HG03060 (cell line): ENCODE results near the gene FAM193A.
"Not testable (repeated sequence)": the region's sequence is repeated elsewhere in the genome, so short reads cannot be mapped to it uniquely, and the experiment has no call there.

Experiments used
- ATAC-seq: cut with Tn5 transposase; IDR thresholded peaks from one replicate; pipeline ENCODE4 v1.9.1; 2021; ENCODE audit warnings: low read depth, moderate number of reproducible peaks; ENCODE audit not compliant: unreplicated experiment

FAM193A gene

GRCh38 chr4:2744576-2745270 is 208.3 kb downstream of the FAM193A start:
- no peak for ATAC-seq

DNA sequence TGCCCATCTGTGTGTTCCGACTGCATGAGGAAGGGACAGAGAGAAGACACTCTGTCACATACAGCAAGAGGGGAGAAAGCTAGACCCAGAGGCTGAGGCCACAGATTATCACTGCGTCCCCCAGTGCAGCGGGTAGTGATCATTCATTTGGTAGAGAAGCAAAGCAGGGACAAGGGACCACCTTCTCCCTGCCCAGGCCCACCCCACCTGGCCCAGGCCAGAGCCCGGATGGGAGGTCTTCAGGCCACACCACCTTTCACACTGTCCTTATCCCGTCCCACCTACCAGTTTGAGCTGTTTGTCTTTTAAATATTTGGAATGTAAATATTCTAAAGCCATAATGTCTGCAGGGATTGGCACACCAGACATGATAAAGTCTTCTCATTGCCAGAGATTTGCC is 209.1 kb downstream of the FAM193A start:
- ATAC-seq: no peak

DNA sequence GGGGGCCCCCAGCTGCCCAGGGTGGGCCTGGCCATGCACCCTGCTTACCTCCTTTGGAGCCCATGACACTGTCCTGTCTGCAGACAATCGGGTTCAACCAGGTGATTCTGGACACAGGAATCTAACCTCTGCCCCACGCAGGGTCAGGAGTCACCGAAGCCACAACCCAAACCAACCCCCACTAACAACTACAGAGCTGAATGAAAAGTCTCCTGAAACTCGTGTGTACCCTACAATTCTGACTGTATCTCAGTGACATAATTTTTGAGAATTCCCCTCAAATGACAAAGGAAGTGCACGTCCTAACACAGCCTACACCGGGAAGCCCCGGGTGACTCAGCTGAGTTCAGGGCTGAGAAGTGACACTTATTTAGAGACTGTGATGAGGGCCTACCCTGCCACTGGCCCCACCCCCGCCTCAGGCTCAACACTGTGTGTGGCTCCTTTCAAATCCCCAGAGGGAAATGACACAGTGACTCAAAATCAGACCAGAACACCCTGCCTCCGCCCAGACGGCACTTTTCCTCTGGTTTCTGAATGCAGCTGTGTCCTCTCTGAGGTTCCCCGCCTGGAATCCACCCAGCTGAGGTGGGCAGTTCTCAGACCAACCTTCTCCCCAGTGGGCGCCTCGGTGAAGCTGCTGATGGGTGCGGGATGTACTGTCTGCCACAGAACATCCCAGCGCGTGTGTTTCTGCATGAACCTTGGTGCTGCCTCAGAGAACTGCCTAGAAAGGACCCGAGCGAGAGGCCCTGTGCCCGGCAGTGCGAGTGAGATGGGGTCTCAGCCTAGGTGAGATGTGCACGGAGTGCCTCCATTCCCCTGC is 209.7 kb downstream of the FAM193A start:
- ATAC-seq: peak; percentile 87

DNA sequence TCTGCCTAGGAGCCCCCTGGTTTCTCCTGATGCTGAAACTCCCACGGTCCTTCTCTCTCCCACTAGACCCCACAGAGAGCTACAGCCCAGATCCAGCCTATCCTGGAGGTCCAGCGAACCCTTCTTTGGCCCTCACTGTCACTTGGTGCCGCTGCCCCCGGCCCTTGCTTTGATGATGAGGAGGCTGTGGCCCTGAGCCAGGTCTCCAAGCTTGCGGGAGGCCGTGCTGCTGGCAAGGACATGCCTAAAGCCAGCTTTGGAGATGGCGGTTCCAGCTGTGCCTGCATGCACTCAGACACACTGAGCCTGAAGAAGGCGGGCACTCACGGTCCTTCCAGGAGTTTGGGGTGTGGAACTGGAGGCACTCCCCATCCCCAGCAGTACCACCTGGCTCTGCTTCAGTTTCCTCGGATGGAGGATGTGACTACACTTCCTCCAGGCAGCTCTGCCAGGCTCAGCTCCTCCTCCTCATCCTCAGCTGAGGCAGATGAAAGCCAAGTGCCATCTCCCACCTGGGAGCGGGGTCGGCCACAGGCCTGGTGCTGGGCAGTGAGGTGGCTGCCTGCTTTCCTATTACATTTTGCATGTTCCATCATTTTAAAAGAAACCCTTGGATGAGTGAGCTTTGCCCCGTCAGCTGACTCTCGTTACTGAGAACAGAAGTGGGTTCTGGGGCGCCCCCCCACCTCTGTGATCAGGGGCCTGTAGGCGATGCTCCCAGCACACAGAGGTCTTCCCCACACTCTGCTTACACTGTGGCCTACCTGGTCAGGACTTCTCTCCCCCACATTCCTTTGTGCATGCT is 210.6 kb downstream of the FAM193A start:
- no peak for ATAC-seq

DNA sequence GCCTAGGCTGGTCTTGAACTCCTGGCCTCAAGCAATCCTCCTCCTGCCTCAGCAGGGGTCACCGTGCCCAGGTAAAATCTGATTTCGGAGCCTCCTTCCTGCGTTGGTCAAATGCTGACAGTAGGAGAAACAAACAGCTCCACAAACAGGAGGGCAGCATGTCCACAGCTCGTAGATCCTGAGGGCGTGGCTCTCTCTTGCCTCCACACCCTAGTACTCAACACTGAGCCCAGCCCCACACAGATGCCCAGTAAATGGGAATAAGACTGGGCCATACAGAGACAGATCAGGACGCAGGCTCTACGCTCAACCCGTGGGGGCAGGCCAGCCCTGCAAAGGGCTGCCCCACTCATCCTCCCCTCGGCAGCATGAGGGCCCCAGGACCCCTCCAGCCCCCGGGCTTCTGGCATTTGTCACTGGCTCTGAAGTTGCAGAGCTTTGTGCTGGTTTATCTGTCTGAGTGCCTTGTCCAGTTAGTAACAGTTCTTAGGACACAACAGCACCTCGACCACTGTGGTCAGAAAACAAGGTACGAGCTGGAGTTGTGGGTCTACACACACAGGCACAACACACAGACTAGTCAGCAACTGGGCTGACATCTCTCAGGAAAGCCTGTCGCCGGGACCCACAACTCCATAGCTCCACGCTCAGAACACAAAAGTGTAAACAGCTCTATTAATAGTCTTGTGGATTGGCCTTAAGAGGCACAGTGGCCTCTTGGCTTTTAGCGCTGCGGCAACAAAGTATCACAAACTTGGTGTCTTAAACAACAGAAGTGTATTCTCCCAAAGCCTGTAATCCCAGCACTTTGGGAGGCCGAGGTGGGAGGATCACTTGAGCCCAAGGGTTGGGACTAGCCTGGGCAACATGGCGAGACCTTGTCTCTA is 214.5 kb downstream of the FAM193A start:
- no peak for ATAC-seq

- no peak for ATAC-seq
These were observed 217.0 kb downstream of the FAM193A start for GRCh38 chr4:2753436-2753835.

- no peak for ATAC-seq
These were observed 218.7 kb downstream of the FAM193A start for GRCh38 chr4:2754848-2755819.

DNA sequence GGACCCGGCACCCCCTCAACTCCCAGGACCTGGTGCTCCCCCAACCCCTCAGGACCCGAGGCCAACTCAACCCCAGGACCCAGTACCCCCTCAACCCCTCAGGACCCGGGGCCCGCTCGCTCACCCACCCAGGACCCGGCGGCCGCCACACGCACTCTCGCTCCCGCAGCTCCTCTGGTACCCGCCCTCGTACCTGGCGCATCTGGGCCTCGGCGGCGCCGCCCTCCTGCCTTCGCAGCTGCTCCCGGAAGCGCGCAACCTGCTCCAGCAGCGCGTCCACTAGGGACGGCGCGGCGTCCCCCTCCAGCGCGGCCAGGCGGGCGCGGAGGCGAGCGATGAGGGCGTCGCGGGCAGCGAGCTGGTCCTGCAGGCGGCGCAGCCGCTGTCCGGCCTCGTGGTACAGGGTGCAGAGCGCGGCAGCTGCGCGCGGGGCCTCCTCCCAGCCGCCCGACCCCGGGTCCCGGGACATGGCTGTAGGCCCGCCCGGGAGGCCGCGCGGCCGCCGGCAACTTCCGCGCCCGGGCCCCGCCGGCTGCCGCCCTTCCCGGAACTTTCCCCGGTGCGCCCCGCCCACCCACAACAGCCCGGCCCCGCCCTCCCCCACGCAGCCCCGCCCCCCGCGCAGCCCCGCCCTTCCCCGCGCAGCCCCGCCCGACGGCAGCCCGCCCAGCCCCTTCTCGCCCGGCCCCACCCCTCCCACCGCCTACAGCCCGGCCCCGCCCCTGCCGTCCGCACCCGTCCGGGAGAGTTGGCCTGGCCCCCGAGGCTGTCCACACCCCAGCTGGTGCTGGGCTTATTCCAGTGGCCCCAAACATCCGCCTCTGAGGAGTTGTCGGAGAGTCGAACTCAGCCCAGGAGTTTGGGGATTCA is 219.6 kb downstream of the FAM193A start, which contains the start of gene TNIP2:
Gene TNIP2, minus strand, starts transcription at position 516 of the 870 bp plus-strand sequence. Its CDS starts 47 bp downstream, at position 469.
- no peak for ATAC-seq

GRCh38 chr4:2756691-2757350 is 220.4 kb downstream of the FAM193A start:
- ATAC-seq: no peak

DNA sequence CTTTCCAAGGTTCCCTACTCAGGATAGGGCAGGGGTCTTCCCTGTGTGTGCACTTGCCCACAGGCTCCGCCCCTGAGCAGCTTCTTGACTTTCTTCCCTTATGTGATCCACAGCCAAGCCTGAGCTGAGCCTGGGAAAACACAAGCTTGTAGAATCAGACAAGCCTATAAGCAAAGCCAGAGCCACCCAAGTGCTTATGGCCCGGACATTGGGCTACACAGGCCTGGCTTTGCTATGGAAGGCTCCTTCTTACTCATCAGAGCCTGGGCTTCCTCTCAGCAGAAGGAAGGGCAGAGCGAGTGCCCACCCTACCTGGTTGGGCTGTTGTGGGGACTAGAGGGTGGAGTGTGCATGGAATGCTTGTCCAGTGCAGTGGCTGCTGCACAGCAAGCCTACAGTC is 221.0 kb downstream of the FAM193A start:
- no peak for ATAC-seq

DNA sequence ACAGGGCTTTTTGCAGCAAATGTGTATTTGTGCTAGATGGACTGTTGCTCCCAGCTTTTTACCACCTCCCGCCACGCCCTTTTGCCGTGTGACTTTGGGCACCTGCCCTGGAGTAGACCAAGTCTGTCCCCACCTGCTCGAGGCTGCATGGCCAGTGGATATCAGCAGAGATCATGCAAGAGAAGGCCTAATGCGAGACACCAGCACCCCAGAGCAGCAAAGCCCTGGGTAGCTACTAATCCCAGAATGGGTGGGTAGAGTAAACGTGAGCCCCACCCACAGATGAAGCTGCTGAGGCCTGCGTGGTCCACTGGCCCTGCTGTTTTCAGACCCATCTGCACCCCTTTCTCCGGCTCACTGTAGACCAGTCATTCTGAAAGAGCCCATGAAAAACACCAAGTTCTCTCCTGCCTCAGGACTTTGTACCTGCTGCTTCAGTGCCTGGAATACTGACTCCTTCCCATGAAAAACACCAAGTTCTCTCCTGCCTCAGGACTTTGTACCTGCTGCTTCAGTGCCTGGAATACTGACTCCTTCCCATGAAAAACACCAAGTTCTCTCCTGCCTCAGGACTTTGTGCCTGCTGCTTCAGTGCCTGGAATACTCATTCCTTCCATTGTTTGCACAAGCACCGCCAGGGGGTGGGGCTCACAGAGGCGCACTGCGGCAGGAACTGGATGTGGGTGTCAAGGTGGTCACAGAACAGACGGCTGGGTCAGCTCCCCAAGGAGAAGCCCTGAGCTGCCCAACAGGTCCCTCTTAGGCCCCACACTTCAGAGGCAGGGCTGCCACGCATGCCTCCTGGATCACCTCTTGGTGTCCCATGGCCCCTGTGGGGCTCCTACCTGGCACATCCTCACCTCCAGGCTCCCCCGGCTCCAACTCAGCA is 224.8 kb downstream of the FAM193A start:
- ATAC-seq: no peak

DNA sequence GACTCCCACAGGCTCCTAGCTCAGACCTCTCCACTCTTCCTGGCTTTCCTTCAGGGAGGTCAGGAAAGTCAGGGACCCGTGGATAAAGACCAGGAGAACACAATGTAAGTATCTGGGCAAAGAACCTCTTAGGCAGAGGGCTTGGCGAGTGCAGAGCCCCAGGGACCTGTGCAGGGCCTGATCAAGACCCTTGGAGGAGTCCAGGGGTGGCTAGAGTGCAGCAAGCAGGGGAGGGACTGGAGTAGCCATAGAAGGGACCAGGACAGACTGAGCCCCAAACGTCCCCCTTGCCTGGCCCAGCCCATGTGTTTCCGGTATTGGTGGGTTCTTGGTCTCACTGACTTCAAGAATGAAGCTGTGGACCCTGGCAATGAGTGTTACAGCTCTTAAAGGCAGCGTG is 225.6 kb downstream of the FAM193A start:
- ATAC-seq: no peak

DNA sequence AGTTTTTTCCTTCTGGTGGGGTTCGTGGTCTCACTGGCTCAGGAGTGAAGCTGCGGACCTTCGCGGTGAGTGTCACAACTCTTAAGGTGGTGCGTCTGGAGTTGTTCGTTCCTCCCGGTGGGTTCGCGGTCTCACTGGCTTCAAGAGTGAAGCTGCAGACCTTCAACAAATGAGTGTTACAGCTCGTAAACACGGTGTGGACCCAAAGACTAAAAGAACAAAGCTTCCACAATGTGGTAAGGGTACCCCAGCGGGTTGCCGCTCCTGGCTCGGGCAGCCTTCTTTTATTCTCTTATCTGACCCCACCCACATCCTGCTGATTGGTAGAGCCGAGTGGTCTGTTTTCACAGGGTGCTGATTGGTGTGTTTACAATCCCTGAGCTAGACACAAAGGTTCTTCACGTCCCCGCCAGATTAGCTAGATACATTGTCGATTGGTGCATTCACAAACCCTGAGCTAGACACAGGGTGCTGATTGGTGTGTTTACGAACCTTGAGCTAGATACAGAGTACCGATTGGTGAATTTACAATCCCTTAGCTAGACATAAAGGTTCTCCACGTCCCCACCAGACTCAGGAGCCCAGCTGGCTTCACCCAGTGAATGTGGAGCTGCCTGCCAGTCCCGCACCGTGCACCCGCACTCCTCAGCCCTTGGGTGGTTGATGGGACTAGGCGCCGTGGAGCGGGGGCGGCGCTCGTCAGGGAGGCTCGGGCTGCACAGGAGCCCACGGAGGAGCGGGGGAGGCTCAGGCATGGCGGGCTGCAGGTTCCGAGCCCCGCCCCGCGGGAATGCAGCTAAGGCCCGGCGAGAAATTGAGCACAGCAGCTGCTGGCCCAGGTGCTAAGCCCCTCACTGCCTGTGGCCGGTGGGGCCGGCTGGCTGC is 226.3 kb downstream of the FAM193A start:
- ATAC-seq: not testable (repeated sequence)

DNA sequence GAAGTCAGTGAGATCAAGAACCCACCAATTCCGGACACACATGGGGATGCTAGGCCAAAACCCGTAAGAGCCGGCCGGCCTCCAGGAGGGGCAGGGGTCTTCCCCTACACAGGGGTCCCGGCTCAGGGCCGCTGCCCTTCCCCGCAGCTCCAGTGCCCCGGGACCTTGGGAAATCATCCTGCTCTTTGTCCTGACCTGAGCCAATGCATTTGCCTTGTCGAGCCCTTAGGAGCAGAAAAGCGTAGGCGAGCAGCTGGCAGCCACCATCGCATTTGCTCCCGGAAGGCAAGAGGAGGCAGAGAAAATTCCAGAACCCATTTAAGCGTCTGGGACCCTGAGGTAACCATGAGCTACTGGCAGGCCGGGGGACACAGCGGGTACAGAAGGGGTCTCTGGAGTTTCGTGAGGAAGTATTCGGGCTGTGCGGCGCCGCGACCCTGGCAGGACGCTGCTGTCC is 227.1 kb downstream of the FAM193A start:
- no peak for ATAC-seq

GRCh38 chr4:2765832-2766526 is 229.5 kb downstream of the FAM193A start:
- no peak for ATAC-seq
